BE2C (cell line): ENCODE results near the gene SPINK1.

Experiments used
- DNase-seq: peaks from one replicate; pipeline ENCODE4 v3.0.0-alpha.2; 2020
- H3K27me3 ChIP-seq: fragments of 250-450 bp; sonication (Bioruptor Pico); 2 replicates; pipeline ENCODE4 v1.5.1; 2020; ENCODE audit warnings: mild to moderate bottlenecking
- H3K36me3 ChIP-seq: fragments of 250-450 bp; sonication (Bioruptor Pico); 2 replicates; pipeline ENCODE4 v1.5.1; 2020; ENCODE audit warnings: mild to moderate bottlenecking
- H3K4me1 ChIP-seq: fragments of 250-450 bp; sonication (Bioruptor Pico); 2 replicates; pipeline ENCODE4 v1.5.1; 2020
- H3K4me3 ChIP-seq: 2 replicates; pipeline ENCODE4 v1.5.1; 2011; ENCODE audit warnings: low read depth, low read length
- H3K9me3 ChIP-seq: fragments of 250-450 bp; sonication (Bioruptor Pico); 2 replicates; pipeline ENCODE4 v1.5.1; 2020
- CTCF ChIP-seq: IDR thresholded peaks from 2 replicates; pipeline ENCODE4 v1.5.1; 2012; ENCODE audit warnings: mild to moderate bottlenecking, low read depth, low read length

The SPINK1 gene

GRCh38 chr5:147786142-147786541 lies 45.3 kb downstream of the SPINK1 start:
- Histone ChIP-seq H3K4me3 (no peak overlapping the region), H3K9me3 (no peaks in the 10 kb centered on the region), H3K27me3 (no peaks in the 10 kb centered on the region), H3K4me1 (peaks cover 6% of the 10 kb centered on the region), H3K36me3 (no peaks in the 10 kb centered on the region)
- no peak for TF ChIP-seq CTCF
- no peak for DNase-seq

GRCh38 chr5:147784146-147784987 lies 47.1 kb downstream of the SPINK1 start:
- H3K4me3 ChIP-seq: no peak overlapping the region
- no peak for TF ChIP-seq CTCF
- peaks cover 6% of the 10 kb centered on the region for H3K4me1 ChIP-seq
- no peaks in the 10 kb centered on the region for H3K27me3 ChIP-seq
- no peak for DNase-seq
- H3K36me3 ChIP-seq: no peaks in the 10 kb centered on the region
- no peaks in the 10 kb centered on the region for H3K9me3 ChIP-seq

GRCh38 chr5:147782110-147783028 lies 49.1 kb downstream of the SPINK1 start, which contains the start of gene JAKMIP2:
JAKMIP2 (minus strand) TSS chr5:147782728; CDS start chr5:147671806, 110,922 bp downstream.
- H3K4me3 ChIP-seq: peak within 1 kb of the TSS; percentile 91
- no peaks in the 10 kb centered on the region for H3K36me3 ChIP-seq

GRCh38 chr5:147780924-147781573 lies 50.4 kb downstream of the SPINK1 start:
- H3K36me3 ChIP-seq: no peaks in the 10 kb centered on the region
- H3K4me3 ChIP-seq: peak overlapping the region; percentile 91
- H3K4me1 ChIP-seq: peaks cover 6% of the 10 kb centered on the region
- H3K27me3 ChIP-seq: no peaks in the 10 kb centered on the region
- H3K9me3 ChIP-seq: no peaks in the 10 kb centered on the region
- TF ChIP-seq CTCF: no peak
- DNase-seq: no peak

More at GRCh38 chr5:147782110-147783028, 49.1 kb downstream of the SPINK1 start, which contains the start of gene JAKMIP2:
- peak; percentile 48 for TF ChIP-seq CTCF
- Histone ChIP-seq H3K9me3 (no peaks in the 10 kb centered on the region), H3K4me1 (peaks cover 6% of the 10 kb centered on the region), H3K27me3 (no peaks in the 10 kb centered on the region)
- DNase-seq: peak; percentile 100

- TF ChIP-seq CTCF: no peak
- DNase-seq: no peak
- H3K9me3 ChIP-seq: no peaks in the 10 kb centered on the region; the same call in 1 of the 2 replicates
- no peak overlapping the region; the same call in 1 of the 2 replicates for H3K4me3 ChIP-seq
- peaks cover 6% of the 10 kb centered on the region for H3K4me1 ChIP-seq
- H3K36me3 ChIP-seq: no peaks in the 10 kb centered on the region
- H3K27me3 ChIP-seq: no peaks in the 10 kb centered on the region
Observed at GRCh38 chr5:147779694-147780093, 51.8 kb downstream of the SPINK1 start.
